Breast epithelium (tissue), 4 donors: Measurements from ENCODE around the gene PRTFDC1. TPM values are rescaled to one million over a fixed set of nuclear protein-coding genes. Genes with fewer than 3 reads are reported as not detected.

Experiments
- DNase-seq, 2 donors: peaks; one replicate each; pipeline ENCODE4 v3.0.0-alpha.2; 2019; ENCODE audit warnings: low spot score in 2 of 2
- H3K27ac ChIP-seq, 2 donors: fragments of 200-600 bp; sonication (generic) in 1 of 2; one replicate each; pipeline ENCODE4 v1.5.1; 2016 to 2019; ENCODE audit warnings: mild to moderate bottlenecking in 1 of 2
- H3K27me3 ChIP-seq, 2 donors: fragments of 200-600 bp; sonication (generic) in 1 of 2; one replicate each; pipeline versions ENCODE4 v1.5.1 to v1.6.0; 2017 to 2019; ENCODE audit warnings: control low read depth in 1 of 2, mild to moderate bottlenecking in 1 of 2
- H3K36me3 ChIP-seq: fragments of 200-600 bp; one replicate; pipeline ENCODE4 v1.5.1; 2019
- H3K4me1 ChIP-seq, 2 donors: fragments of 200-600 bp; sonication (generic); one replicate each; pipeline ENCODE4 v1.5.1; 2016 to 2019; ENCODE audit warnings: control low read depth in 1 of 2
- H3K4me3 ChIP-seq, 3 donors: fragments of 200-600 bp; sonication (generic); 1 replicate in 2 of 3; 2 replicates in 1 of 3; pipeline ENCODE4 v1.5.1; 2016 to 2019; ENCODE audit warnings: mild to moderate bottlenecking in 3 of 3, moderate library complexity in 2 of 3
- H3K9me3 ChIP-seq, 2 donors: fragments of 200-600 bp; sonication (generic) in 1 of 2; one replicate each; pipeline ENCODE4 v1.5.1; 2016 to 2019; ENCODE audit warnings: control low read depth in 1 of 2
- CTCF ChIP-seq, 3 donors: fragments of 450-650 bp; IDR thresholded peaks; one replicate each; pipeline ENCODE4 v1.5.1; 2016 to 2017; ENCODE audit warnings: antibody characterized with exemption in 3 of 3, mild to moderate bottlenecking in 3 of 3, moderate library complexity in 3 of 3
- POLR2A ChIP-seq: fragments of 450-650 bp; IDR thresholded peaks from one replicate; pipeline ENCODE4 v1.6.1; 2016; ENCODE audit warnings: antibody characterized with exemption, mild to moderate bottlenecking, moderate library complexity
- POLR2AphosphoS5 ChIP-seq, 3 donors: sonication (generic); formaldehyde crosslinking; IDR thresholded peaks; one replicate each; pipeline ENCODE4 v1.6.1; 2017; ENCODE audit warnings: antibody characterized with exemption in 3 of 3
- intact Hi-C: fragments of 100-400 bp; cut with DNase I; formaldehyde crosslinking; loops from one replicate; pipeline ENCODE4 v1.15.1; 2023; ENCODE audit warnings: low total_unique reads
- total RNA-seq, 3 donors: library from RNA; depleted of rRNA; stranded (reverse); fragments of >200 nt; gene quantifications; one replicate each; pipeline ENCODE4 v1.1.0, GENCODE V29; 2016

PRTFDC1 gene
- total RNA-seq, 3 donors from 2014 or later = 2.6 to 6.6 (median 3.3) TPM

- Histone ChIP-seq H3K4me3 (no peak overlapping the region), H3K27ac (no peak overlapping the region), H3K9me3 (no peaks in the 10 kb centered on the region), H3K4me1 (no peaks in the 10 kb centered on the region), H3K27me3 (no peaks in the 10 kb centered on the region), H3K36me3 (no peaks in the 10 kb centered on the region)
- intact Hi-C loops = no loop called here
- no peak for TF ChIP-seq POLR2A
- no peak for DNase-seq
Observed at GRCh38 chr10:24966962-24967481, 14.6 kb upstream of the PRTFDC1 start.

GRCh38 chr10:24965051-24965450 is 12.6 kb upstream of the PRTFDC1 start:
- no peak for TF ChIP-seq CTCF (IDR thresholded peaks at IDR 0.05)
- TF ChIP-seq POLR2A = no peak
- no peak for TF ChIP-seq POLR2AphosphoS5 (IDR thresholded peaks at IDR 0.05)
- no peaks in the 10 kb centered on the region for H3K27me3 ChIP-seq
- H3K27ac ChIP-seq = no peak overlapping the region
- H3K4me3 ChIP-seq = no peak overlapping the region
- no peaks in the 10 kb centered on the region for H3K9me3 ChIP-seq
- H3K36me3 ChIP-seq = no peaks in the 10 kb centered on the region
- intact Hi-C loops = no loop called here
- DNase-seq = no peak
- H3K4me1 ChIP-seq = no peaks in the 10 kb centered on the region

- H3K27me3 ChIP-seq = no peaks in the 10 kb centered on the region
- intact Hi-C loops = no loop called here
- TF ChIP-seq CTCF (IDR thresholded peaks at IDR 0.05) (no peak), POLR2A (no peak), POLR2AphosphoS5 (IDR thresholded peaks at IDR 0.05) (no peak)
- peaks cover 0 to 6% of the 10 kb centered on the region in 2 donors for H3K4me1 ChIP-seq
- no peaks in the 10 kb centered on the region for H3K9me3 ChIP-seq
- no peak for DNase-seq
- no peaks in the 10 kb centered on the region for H3K36me3 ChIP-seq
- H3K27ac ChIP-seq = no peak overlapping the region
- no peak overlapping the region for H3K4me3 ChIP-seq
Observed at GRCh38 chr10:24963521-24964041, 11.2 kb upstream of the PRTFDC1 start.

GRCh38 chr10:24962995-24963394 is 10.6 kb upstream of the PRTFDC1 start:
- Histone ChIP-seq H3K36me3 (no peaks in the 10 kb centered on the region), H3K4me1 (peaks cover 0 to 6% of the 10 kb centered on the region in 2 donors), H3K9me3 (no peaks in the 10 kb centered on the region), H3K27ac (no peak overlapping the region), H3K27me3 (no peaks in the 10 kb centered on the region), H3K4me3 (no peak overlapping the region)
- intact Hi-C loops = no loop called here
- no peak for DNase-seq
- TF ChIP-seq POLR2AphosphoS5 (IDR thresholded peaks at IDR 0.05) (no peak), CTCF (IDR thresholded peaks at IDR 0.05) (no peak)

GRCh38 chr10:24961582-24961981 is 9.2 kb upstream of the PRTFDC1 start:
- no peaks in the 10 kb centered on the region for H3K9me3 ChIP-seq
- H3K4me3 ChIP-seq = no peak overlapping the region
- no peak for DNase-seq
- peaks cover 0 to 6% of the 10 kb centered on the region in 2 donors for H3K4me1 ChIP-seq
- H3K27ac ChIP-seq = no peak overlapping the region
- no peaks in the 10 kb centered on the region for H3K27me3 ChIP-seq
- H3K36me3 ChIP-seq = no peaks in the 10 kb centered on the region
- intact Hi-C loops = no loop called here
- TF ChIP-seq POLR2A (no peak), CTCF (IDR thresholded peaks at IDR 0.05) (no peak), POLR2AphosphoS5 (IDR thresholded peaks at IDR 0.05) (no peak)

GRCh38 chr10:24959382-24959730 is 7.0 kb upstream of the PRTFDC1 start:
- intact Hi-C loops = no loop called here
- no peak for DNase-seq

More at GRCh38 chr10:24959382-24959730, 7.0 kb upstream of the PRTFDC1 start:
- Histone ChIP-seq H3K4me3 (peak overlapping the region in 1 of 3 donors; percentile 27), H3K4me1 (peaks cover 0 to 6% of the 10 kb centered on the region in 2 donors), H3K36me3 (no peaks in the 10 kb centered on the region), H3K27me3 (no peaks in the 10 kb centered on the region), H3K9me3 (no peaks in the 10 kb centered on the region), H3K27ac (peak overlapping the region; percentile 82 to 86)
- TF ChIP-seq CTCF (IDR thresholded peaks at IDR 0.05) (no peak), POLR2AphosphoS5 (IDR thresholded peaks at IDR 0.05) (no peak), POLR2A (no peak)
